Heart right ventricle (tissue), 16 donors: ENCODE measurements around the gene ECEL1. TPM values are rescaled to one million over a fixed set of nuclear protein-coding genes. Genes with fewer than 3 reads are reported as not detected.

Experiments
- ATAC-seq, 8 donors: fragments of 200-7000 bp; cut with Tn5 transposase; one replicate each; pipeline ENCODE4 v1.9.1; 2020; ENCODE audit warnings: mild to moderate bottlenecking in 8 of 8, moderate library complexity in 8 of 8, moderate number of reproducible peaks in 1 of 8
- DNase-seq, 2 donors: peaks; one replicate each; pipeline ENCODE4 v3.0.0-alpha.2; 2020
- H3K27ac ChIP-seq, 10 donors: fragments of 200-600 bp; sonication (generic) in 2 of 10; one replicate each; pipeline versions ENCODE4 v1.5.0 to v1.8.0; 2020 to 2022; ENCODE audit warnings: mild to moderate bottlenecking in 3 of 10
- H3K27me3 ChIP-seq, 7 donors: fragments of 200-600 bp; one replicate each; pipeline ENCODE4 v1.8.0; 2021 to 2022; ENCODE audit warnings: mild to moderate bottlenecking in 2 of 7
- H3K36me3 ChIP-seq, 9 donors: fragments of 200-600 bp; sonication (generic) in 1 of 9; one replicate each; pipeline versions ENCODE4 v1.5.0 to v1.8.0; 2020 to 2022; ENCODE audit warnings: mild to moderate bottlenecking in 2 of 9
- H3K4me1 ChIP-seq, 9 donors: fragments of 200-600 bp; sonication (generic) in 1 of 9; one replicate each; pipeline versions ENCODE4 v1.5.0 to v1.8.0; 2020 to 2022; ENCODE audit warnings: mild to moderate bottlenecking in 4 of 9
- H3K4me3 ChIP-seq, 10 donors: fragments of 200-600 bp; sonication (generic) in 2 of 10; one replicate each; pipeline versions ENCODE4 v1.5.0 to v1.8.0; 2020 to 2022; ENCODE audit warnings: mild to moderate bottlenecking in 7 of 10, moderate library complexity in 2 of 10
- H3K9me3 ChIP-seq, 11 donors: fragments of 200-600 bp in 10 of 11; sonication (generic) in 2 of 11; one replicate each; pipeline versions ENCODE4 v1.5.0 to v1.8.0; 2013 to 2022; ENCODE audit warnings: mild to moderate bottlenecking in 2 of 11, control low read depth in 1 of 11, moderate library complexity in 1 of 11
- WGBS, 2 donors: extraction: QIAGEN DNeasy Blood & Tissue Kit; methylation state at CpG; one replicate each; pipeline ENCODE4 v1.1.7; 2013; ENCODE audit warnings: inconsistent platforms in 1 of 2; 5-methylcytosine and 5-hydroxymethylcytosine counted together
- intact Hi-C, 10 donors: fragments of 100-400 bp; cut with DNase I; formaldehyde crosslinking; loops; one replicate each; pipeline versions ENCODE4 v1.11.1 to v1.14.2; 2022
- polyA plus RNA-seq, 2 donors: library from polyadenylated mRNA; stranded (reverse); fragments of 200-250 nt; gene quantifications; one replicate each; pipeline ENCODE4 v1.2.3, GENCODE V29; 2013
- total RNA-seq, 10 donors: library from RNA; stranded (reverse); fragmentation: NEBNext Ultra II Directional in 3 of 10; extraction: Animal tissue kit (Norgen Biotek cat#: 25700) in 3 of 10; gene quantifications; one replicate each; pipeline versions ENCODE4 v1.2.1 to v1.2.4, GENCODE V29; 2021 to 2023
- TF ChIP-seq, protein P1 (sequence below), 9 donors: fragments of 200-600 bp; sonication (generic) in 2 of 9; IDR thresholded peaks; one replicate each; pipeline versions ENCODE4 v1.5.0 to v1.8.0; 2021 to 2022; ENCODE audit warnings: antibody characterized with exemption in 9 of 9, mild to moderate bottlenecking in 5 of 9, moderate library complexity in 1 of 9
- donor health status: Arrhythmogenic right ventricular cardiomyopathy.
- donor health status: ischemic (EF 13 %, LVEDD 7.1; RV severe dilation, severe dysfunction).
- donor health status: healthy with polysubstance abuse.
- donor health status: DM: no; HTN: yes; CAD: no.
- donor health status: DM: no; HTN: no; CAD: no.
- donor health status: ischemic (EF 25% LVEDD 6.9; RV normal size, moderate dysfunction).
- donor health status: ischemic (EF 25% LVEDD 5.7; RV mildly dilated, moderate dysfunction).
- donor health status: healthy.
- donor health status: DM: yes; HTN: yes; CAD: no.
- donor health status: Ischemic cardiomyopathy.
- donor health status: ischemic (EF 35%, LVEDD 5.7; RV mildly dilated, moderate dysfunction).
- donor health status: nonischemic (EF 11% LVEDD 7.7; RV severe dilation, severe dysfunction).
- donor health status: DM: yes; HTN: yes; CAD: no.
- donor health status: PGD.
- donor health status: ischemic (EF 29% LVEDD 5.4; RV normal size, mild dysfunction).
- donor health status: nonischemic (EF 23%, LVEDD 6.1; RV moderate dilation, normal function).

The ECEL1 gene
- total and polyA plus RNA-seq, 12 donors, result 0.23 to 1.5 (median 0.39) TPM; not detected in 8

DNA sequence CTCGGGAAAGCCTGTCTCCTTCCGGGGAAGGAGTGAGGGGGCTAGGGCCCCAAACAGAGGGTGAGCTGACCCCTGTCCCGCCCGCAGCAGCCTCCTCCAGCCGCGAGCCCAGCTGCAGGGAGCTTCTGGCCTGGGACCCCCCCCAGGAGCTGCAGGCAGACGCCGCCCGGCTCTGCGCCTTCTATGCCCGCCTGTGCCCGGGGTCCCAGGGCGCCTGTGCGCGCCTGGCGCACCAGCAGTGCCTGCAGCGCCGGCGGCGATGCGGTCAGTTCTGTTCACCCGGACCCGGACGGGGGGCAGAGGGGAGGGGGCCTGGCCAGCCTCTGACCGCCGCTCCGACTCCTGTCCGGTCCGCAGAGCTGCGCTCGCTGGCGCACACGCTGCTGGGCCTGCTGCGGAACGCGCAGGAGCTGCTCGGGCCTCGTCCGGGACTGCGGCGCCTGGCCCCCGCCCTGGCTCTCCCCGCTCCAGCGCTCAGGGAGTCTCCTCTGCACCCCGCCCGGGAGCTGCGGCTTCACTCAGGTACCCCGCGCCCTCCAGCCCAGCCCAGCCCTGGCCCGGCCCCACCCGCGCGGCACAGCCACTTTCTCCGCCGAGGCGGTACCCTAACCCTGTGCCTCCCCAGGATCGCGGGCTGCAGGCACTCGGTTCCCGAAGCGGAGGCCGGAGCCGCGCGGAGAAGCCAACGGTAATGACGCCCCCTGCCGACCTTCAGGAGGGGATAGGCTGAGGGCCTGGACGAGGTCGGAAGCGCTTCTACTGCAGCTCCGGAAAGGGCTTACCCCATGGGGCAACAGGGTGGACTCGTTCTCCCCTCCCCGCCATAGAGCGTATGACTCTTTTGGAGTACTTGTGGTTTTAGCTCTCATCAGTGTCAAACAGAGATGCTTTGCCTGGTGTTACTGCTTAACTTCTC is 36.3 kb upstream of the ECEL1 start:
- Histone ChIP-seq H3K4me3 (peak overlapping the region; percentile 0 to 48 (median 41)), H3K4me1 (peaks cover 5 to 39% (median 31%) of the 10 kb centered on the region in 9 donors), H3K27me3 (peaks cover 20 to 79% (median 70%) of the 10 kb centered on the region in 7 donors), H3K36me3 (no peaks in the 10 kb centered on the region), H3K9me3 (no peaks in the 10 kb centered on the region), H3K27ac (no peak overlapping the region)
- DNase-seq, result no peak
- TF ChIP-seq, protein P1, sequence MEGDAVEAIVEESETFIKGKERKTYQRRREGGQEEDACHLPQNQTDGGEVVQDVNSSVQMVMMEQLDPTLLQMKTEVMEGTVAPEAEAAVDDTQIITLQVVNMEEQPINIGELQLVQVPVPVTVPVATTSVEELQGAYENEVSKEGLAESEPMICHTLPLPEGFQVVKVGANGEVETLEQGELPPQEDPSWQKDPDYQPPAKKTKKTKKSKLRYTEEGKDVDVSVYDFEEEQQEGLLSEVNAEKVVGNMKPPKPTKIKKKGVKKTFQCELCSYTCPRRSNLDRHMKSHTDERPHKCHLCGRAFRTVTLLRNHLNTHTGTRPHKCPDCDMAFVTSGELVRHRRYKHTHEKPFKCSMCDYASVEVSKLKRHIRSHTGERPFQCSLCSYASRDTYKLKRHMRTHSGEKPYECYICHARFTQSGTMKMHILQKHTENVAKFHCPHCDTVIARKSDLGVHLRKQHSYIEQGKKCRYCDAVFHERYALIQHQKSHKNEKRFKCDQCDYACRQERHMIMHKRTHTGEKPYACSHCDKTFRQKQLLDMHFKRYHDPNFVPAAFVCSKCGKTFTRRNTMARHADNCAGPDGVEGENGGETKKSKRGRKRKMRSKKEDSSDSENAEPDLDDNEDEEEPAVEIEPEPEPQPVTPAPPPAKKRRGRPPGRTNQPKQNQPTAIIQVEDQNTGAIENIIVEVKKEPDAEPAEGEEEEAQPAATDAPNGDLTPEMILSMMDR (IDR thresholded peaks at IDR 0.05), result peak in 7 of 9 donors; percentile 10 to 49 (median 25)
- WGBS, 2 donors, result 2% methylated on average over 73 to 75 of the region's 75 CpGs
- ATAC-seq, result peak in 7 of 8 donors; percentile 8 to 56 (median 33)
- intact Hi-C loops, result loop anchor here (2.0 to 10.0 kb wide), 8 partner anchors 77 to 619 kb away; no protein-coding TSS in a partner anchor

DNA sequence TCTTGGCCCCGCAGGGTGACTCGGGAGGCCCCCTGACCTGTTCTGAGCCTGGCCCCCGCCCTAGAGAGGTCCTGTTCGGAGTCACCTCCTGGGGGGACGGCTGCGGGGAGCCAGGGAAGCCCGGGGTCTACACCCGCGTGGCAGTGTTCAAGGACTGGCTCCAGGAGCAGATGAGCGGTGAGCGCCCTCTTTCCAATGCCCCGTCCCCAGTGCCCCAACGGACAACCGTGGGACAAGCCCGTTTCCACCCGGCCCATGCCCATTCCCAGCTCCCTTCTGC is 35.7 kb upstream of the ECEL1 start:
- Histone ChIP-seq H3K4me1 (peaks cover 5 to 39% (median 31%) of the 10 kb centered on the region in 9 donors), H3K36me3 (no peaks in the 10 kb centered on the region), H3K27me3 (peaks cover 20 to 80% (median 75%) of the 10 kb centered on the region in 7 donors), H3K27ac (no peak overlapping the region), H3K4me3 (peak overlapping the region in 8 of 10 donors; percentile 37 to 48 (median 43)), H3K9me3 (no peaks in the 10 kb centered on the region)
- peak in 1 of 8 donors; percentile 1 for ATAC-seq
- TF ChIP-seq, protein P1 (IDR thresholded peaks at IDR 0.05), result no peak
- intact Hi-C loops, result loop anchor here (2.0 to 10.0 kb wide), 8 partner anchors 76 to 619 kb away; no protein-coding TSS in a partner anchor
- 10 to 14% methylated on average over 16 of the region's 16 CpGs for WGBS, 2 donors
- DNase-seq, result no peak

DNA sequence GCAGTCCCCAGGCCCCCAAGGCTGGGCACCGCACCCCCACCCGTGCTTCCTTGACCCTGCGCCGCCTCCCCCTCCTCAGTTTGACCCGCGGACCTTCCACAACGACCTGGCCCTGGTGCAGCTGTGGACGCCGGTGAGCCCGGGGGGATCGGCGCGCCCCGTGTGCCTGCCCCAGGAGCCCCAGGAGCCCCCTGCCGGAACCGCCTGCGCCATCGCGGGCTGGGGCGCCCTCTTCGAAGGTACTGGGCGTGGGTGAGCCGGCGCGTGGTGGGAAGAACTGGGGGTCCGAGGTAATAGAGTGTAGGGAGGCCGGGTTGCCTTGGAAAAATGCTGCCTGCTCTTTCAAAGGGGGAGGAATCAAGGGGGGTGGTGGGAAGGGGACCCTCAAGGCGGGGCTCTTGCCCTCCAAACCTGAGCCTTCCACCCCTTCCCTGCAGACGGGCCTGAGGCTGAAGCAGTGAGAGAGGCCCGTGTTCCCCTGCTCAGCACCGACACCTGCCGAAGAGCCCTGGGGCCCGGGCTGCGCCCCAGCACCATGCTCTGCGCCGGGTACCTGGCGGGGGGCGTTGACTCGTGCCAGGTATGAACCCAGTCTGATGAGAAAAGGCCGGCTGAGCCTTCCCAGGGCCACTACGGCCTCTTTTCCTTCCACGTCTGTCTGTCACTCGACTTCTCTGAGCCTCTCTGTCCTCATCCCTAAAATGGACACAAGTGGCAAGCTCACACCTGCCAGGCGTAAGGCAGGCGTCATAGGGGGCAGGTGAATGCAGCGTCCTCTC is 35.2 kb upstream of the ECEL1 start:
- DNase-seq, result no peak
- peak overlapping the region in 5 of 10 donors; percentile 15 to 36 (median 21) for H3K4me3 ChIP-seq
- ATAC-seq, result no peak
- H3K4me1 ChIP-seq, result peaks cover 5 to 39% (median 31%) of the 10 kb centered on the region in 9 donors
- no peaks in the 10 kb centered on the region for H3K9me3 ChIP-seq
- H3K36me3 ChIP-seq, result no peaks in the 10 kb centered on the region
- peaks cover 20 to 82% (median 80%) of the 10 kb centered on the region in 7 donors for H3K27me3 ChIP-seq
- WGBS, 2 donors, result 20 to 24% methylated on average over 46 of the region's 46 CpGs
- intact Hi-C loops, result loop anchor here (2.0 to 10.0 kb wide), 8 partner anchors 76 to 618 kb away; no protein-coding TSS in a partner anchor
- TF ChIP-seq, protein P1 (IDR thresholded peaks at IDR 0.05), result no peak
- H3K27ac ChIP-seq, result no peak overlapping the region
